CD4-positive, alpha-beta T cell treated with Interferon gamma for 1 hour (primary cell): Measurements from ENCODE around the gene SLFN12L.
"Not testable (repeated sequence)": the region's sequence is repeated elsewhere in the genome, so short reads cannot be mapped to it uniquely, and the experiment has no call there.

Experiments used
- DNase-seq: peaks from one replicate; pipeline ENCODE4 v3.0.0-alpha.2; 2020

The SLFN12L gene

GRCh38 chr17:35493040-35493439 is 44.4 kb downstream of the SLFN12L start:
- DNase-seq, result no peak

GRCh38 chr17:35491417-35491816 is 46.1 kb downstream of the SLFN12L start:
- no peak for DNase-seq

- no peak for DNase-seq
Observed at GRCh38 chr17:35489944-35490343, 47.5 kb downstream of the SLFN12L start.

- DNase-seq, result no peak
Observed at GRCh38 chr17:35488991-35489390, 48.5 kb downstream of the SLFN12L start.

- peak; percentile 71 for DNase-seq
Observed at GRCh38 chr17:35486920-35487732, 50.4 kb downstream of the SLFN12L start.

GRCh38 chr17:35479271-35479670 is 58.2 kb downstream of the SLFN12L start:
- DNase-seq, result no peak

GRCh38 chr17:35477248-35477647 is 60.2 kb downstream of the SLFN12L start:
- no peak for DNase-seq

GRCh38 chr17:35476283-35476820 is 61.1 kb downstream of the SLFN12L start:
- no peak for DNase-seq

- no peak for DNase-seq
Observed at GRCh38 chr17:35468475-35468874, 69.0 kb downstream of the SLFN12L start.

- DNase-seq, result peak; percentile 18
Observed at GRCh38 chr17:35467824-35468223, 69.7 kb downstream of the SLFN12L start.

- DNase-seq, result peak; percentile 86
Observed at GRCh38 chr17:35460354-35460851, 77.1 kb downstream of the SLFN12L start.

- DNase-seq, result not testable (repeated sequence)
Observed at GRCh38 chr17:35454035-35454434, 83.4 kb downstream of the SLFN12L start.

GRCh38 chr17:35453171-35453570 is 84.3 kb downstream of the SLFN12L start:
- no peak for DNase-seq

GRCh38 chr17:35449371-35449931 is 88.0 kb downstream of the SLFN12L start:
- peak; percentile 51 for DNase-seq

- no peak for DNase-seq
Observed at GRCh38 chr17:35448899-35449227, 88.6 kb downstream of the SLFN12L start.

- DNase-seq, result peak; percentile 83
Observed at GRCh38 chr17:35448214-35448898, 89.1 kb downstream of the SLFN12L start, which contains the start of gene SLFN13. TSS of gene SLFN13 (minus strand) at chr17:35448766. CDS start at chr17:35445680, 3,086 bp downstream.

GRCh38 chr17:35447499-35447898 is 90.0 kb downstream of the SLFN12L start:
- DNase-seq, result no peak

- DNase-seq, result no peak
Observed at GRCh38 chr17:35438433-35438832, 99.0 kb downstream of the SLFN12L start.

- DNase-seq, result peak; percentile 61
Observed at GRCh38 chr17:35433075-35433894, 104.2 kb downstream of the SLFN12L start.

GRCh38 chr17:35432176-35433074 is 105.1 kb downstream of the SLFN12L start, which contains the start of gene SLFN12:
TSS of gene SLFN12 (minus strand) at chr17:35432500. CDS start at chr17:35423028, 9,472 bp downstream.
- peak; percentile 70 for DNase-seq

- no peak for DNase-seq
Observed at GRCh38 chr17:35429702-35430101, 107.8 kb downstream of the SLFN12L start.
